Adrenal gland (tissue), 12 donors: ENCODE results near the gene TRIM46. TPM values are rescaled to one million over a fixed set of nuclear protein-coding genes. Genes with fewer than 3 reads are reported as not detected.

ENCODE experiments used
- DNase-seq, 7 donors: peaks; one replicate each; pipeline ENCODE4 v3.0.0-alpha.2; 2019 to 2020
- H3K27ac ChIP-seq, 5 donors: fragments of 200-600 bp; sonication (generic) in 4 of 5; 1 replicate in 3 of 5; 2 replicates in 2 of 5; pipeline versions ENCODE4 v1.5.1 to v1.8.0; 2016 to 2020; ENCODE audit warnings: mild to moderate bottlenecking in 1 of 5
- H3K27me3 ChIP-seq: fragments of 200-600 bp; 2 replicates; pipeline ENCODE4 v1.8.0; 2021
- H3K36me3 ChIP-seq, 2 donors: fragments of 200-600 bp; replicated peaks in 1 of 2; 1 replicate in 1 of 2; 2 replicates in 1 of 2; pipeline versions ENCODE4 v1.5.1 to v1.8.0; 2018 to 2022
- H3K4me1 ChIP-seq, 2 donors: fragments of 200-600 bp; replicated peaks in 1 of 2; 1 replicate in 1 of 2; 2 replicates in 1 of 2; pipeline versions ENCODE4 v1.5.1 to v1.8.0; 2018 to 2021
- H3K4me3 ChIP-seq, 4 donors: fragments of 200-600 bp; sonication (generic) in 3 of 4; one replicate each; pipeline ENCODE4 v1.5.1; 2016 to 2018
- H3K9me3 ChIP-seq, 3 donors: fragments of 200-600 bp; sonication (generic) in 1 of 3; replicated peaks in 1 of 3; 1 replicate in 2 of 3; 2 replicates in 1 of 3; pipeline versions ENCODE4 v1.5.1 to v1.8.0; 2016 to 2021
- POLR2A ChIP-seq, 2 donors: fragments of 450-650 bp; IDR thresholded peaks; one replicate each; pipeline ENCODE4 v1.6.1; 2017; ENCODE audit warnings: antibody characterized with exemption in 2 of 2, mild to moderate bottlenecking in 2 of 2, moderate library complexity in 1 of 2
- WGBS, 4 donors: extraction: QIAGEN DNeasy Blood & Tissue Kit in 2 of 4; methylation state at CpG; one replicate each; pipeline versions ENCODE4 v1.1.5 to v1.1.7; 2013 to 2017; 5-methylcytosine and 5-hydroxymethylcytosine counted together
- intact Hi-C, 2 donors: fragments of 100-400 bp; cut with DNase I; formaldehyde crosslinking; loops; one replicate each; pipeline versions ENCODE4 v1.14.1 to v1.15.0; 2022 to 2023
- polyA plus RNA-seq, 3 donors: library from polyadenylated mRNA; stranded (reverse); fragments of 200-250 nt in 2 of 3; fragments of 350-450 nt in 1 of 3; fragmentation: Illumina TruSeq in 1 of 3; extraction: RNeasy Lipid Tissue Mini Kit (QIAGEN cat#74804) in 1 of 3; gene quantifications; one replicate each; pipeline ENCODE4 v1.2.3, GENCODE V29; 2013 to 2014
- total RNA-seq, 9 donors: library from RNA; depleted of rRNA in 4 of 9; stranded (reverse); fragments of >200 nt in 4 of 9; fragments of 120-200 nt in 1 of 9; fragmentation: NEBNext Ultra II Directional in 1 of 9; extraction: Animal tissue kit (Norgen Biotek cat#: 25700) in 1 of 9; gene quantifications; one replicate each; pipeline versions ENCODE4 v1.1.0 to v1.2.4, GENCODE V29; 2013 to 2023
- TF ChIP-seq, protein P1 (sequence below), 6 experiments: fragments of 450-650 bp in 4 of 6; fragments of 200-600 bp in 2 of 6; sonication (generic) in 1 of 6; IDR thresholded peaks; 1 replicate in 5 of 6; 2 replicates in 1 of 6; pipeline versions ENCODE4 v1.5.1 to v1.8.0; 2016 to 2021; ENCODE audit warnings: antibody characterized with exemption in 6 of 6, mild to moderate bottlenecking in 2 of 6, moderate library complexity in 1 of 6
- donor health status: healthy with polysubstance abuse.
- donor health status: Bipolar disorder and iron deficiency.
- donor health status: DM: yes; HTN: yes; CAD: no.
- donor health status: DM: no; HTN: no; CAD: no.
- donor health status: DM: no; HTN: no; CAD: no.
- donor health status: DM: yes; HTN: yes; CAD: no.

The TRIM46 gene
- total and polyA plus RNA-seq, 12 donors, result 0.19 to 5.6 (median 0.59) TPM; not detected in 2

DNA sequence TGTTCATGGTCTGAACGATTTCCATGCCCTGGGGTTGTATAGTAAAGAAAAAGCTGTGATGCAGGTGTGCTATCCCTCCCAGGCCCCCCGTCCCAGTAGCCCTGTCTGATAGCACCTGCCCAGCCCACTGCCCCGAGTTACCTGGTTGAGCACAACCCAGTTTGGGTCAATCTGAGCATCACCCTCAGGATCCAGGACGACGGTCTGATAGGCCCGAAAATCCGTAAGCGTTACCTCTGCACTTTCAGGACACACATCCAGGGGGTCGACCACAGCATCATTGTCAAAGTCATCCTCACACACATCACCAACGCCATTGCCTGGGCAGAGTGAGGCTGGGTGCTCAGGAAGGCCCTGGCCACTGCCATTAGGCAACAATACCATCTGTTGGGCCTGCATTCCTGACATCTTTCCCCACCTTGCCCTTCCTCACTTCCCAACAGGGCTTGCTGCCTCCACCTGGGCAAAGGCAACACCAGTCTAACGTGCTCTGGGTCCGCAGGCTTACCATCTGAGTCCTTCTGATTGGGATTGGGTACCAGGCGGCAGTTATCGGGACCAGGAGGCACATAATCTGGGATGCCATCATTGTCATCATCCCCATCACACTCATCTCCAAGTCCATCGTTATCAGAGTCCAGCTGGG is 24.4 kb downstream of the TRIM46 start:
- Histone ChIP-seq H3K27me3 (no peaks in the 10 kb centered on the region), H3K9me3 (no peaks in the 10 kb centered on the region), H3K4me3 (no peak overlapping the region), H3K27ac (peak overlapping the region; percentile 55 to 91 (median 74)), H3K36me3 (no peaks in the 10 kb centered on the region), H3K4me1 (peaks cover 25 to 42% of the 10 kb centered on the region in 2 donors)
- WGBS, 4 donors, result 89 to 92% (median 91%) methylated on average over 15 of the region's 15 CpGs
- no peak for DNase-seq
- TF ChIP-seq, protein P1, sequence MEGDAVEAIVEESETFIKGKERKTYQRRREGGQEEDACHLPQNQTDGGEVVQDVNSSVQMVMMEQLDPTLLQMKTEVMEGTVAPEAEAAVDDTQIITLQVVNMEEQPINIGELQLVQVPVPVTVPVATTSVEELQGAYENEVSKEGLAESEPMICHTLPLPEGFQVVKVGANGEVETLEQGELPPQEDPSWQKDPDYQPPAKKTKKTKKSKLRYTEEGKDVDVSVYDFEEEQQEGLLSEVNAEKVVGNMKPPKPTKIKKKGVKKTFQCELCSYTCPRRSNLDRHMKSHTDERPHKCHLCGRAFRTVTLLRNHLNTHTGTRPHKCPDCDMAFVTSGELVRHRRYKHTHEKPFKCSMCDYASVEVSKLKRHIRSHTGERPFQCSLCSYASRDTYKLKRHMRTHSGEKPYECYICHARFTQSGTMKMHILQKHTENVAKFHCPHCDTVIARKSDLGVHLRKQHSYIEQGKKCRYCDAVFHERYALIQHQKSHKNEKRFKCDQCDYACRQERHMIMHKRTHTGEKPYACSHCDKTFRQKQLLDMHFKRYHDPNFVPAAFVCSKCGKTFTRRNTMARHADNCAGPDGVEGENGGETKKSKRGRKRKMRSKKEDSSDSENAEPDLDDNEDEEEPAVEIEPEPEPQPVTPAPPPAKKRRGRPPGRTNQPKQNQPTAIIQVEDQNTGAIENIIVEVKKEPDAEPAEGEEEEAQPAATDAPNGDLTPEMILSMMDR (IDR thresholded peaks at IDR 0.05), result no peak
- TF ChIP-seq POLR2A (IDR thresholded peaks at IDR 0.05), result no peak
- intact Hi-C loops, result no loop called here

GRCh38 chr1:155198547-155198906 is 24.9 kb downstream of the TRIM46 start:
- Histone ChIP-seq H3K9me3 (no peaks in the 10 kb centered on the region), H3K27ac (peak overlapping the region in 3 of 5 donors; percentile 74 to 91 (median 81)), H3K4me3 (no peak overlapping the region), H3K36me3 (no peaks in the 10 kb centered on the region), H3K27me3 (no peaks in the 10 kb centered on the region), H3K4me1 (peaks cover 21 to 38% of the 10 kb centered on the region in 2 donors)
- no peak for TF ChIP-seq POLR2A (IDR thresholded peaks at IDR 0.05)
- TF ChIP-seq, protein P1 (IDR thresholded peaks at IDR 0.05), result no peak
- intact Hi-C loops, result no loop called here
- 91 to 93% (median 93%) methylated on average over 3 of the region's 3 CpGs for WGBS, 4 donors
- peak in 1 of 7 donors; percentile 27 for DNase-seq

- intact Hi-C loops, result no loop called here
- H3K4me3 ChIP-seq, result no peak overlapping the region
- TF ChIP-seq, protein P1 (IDR thresholded peaks at IDR 0.05), result no peak
- no peak for TF ChIP-seq POLR2A (IDR thresholded peaks at IDR 0.05)
- no peaks in the 10 kb centered on the region for H3K36me3 ChIP-seq
- H3K4me1 ChIP-seq, result peaks cover 10 to 28% of the 10 kb centered on the region in 2 donors
- H3K27me3 ChIP-seq, result no peaks in the 10 kb centered on the region
- DNase-seq, result no peak
- no peaks in the 10 kb centered on the region for H3K9me3 ChIP-seq
- 87 to 91% (median 89%) methylated on average over 4 of the region's 4 CpGs for whole genome bisulfite sequencing, 4 donors
- no peak overlapping the region for H3K27ac ChIP-seq
These were observed 26.1 kb downstream of the TRIM46 start for GRCh38 chr1:155199792-155200191.

DNA sequence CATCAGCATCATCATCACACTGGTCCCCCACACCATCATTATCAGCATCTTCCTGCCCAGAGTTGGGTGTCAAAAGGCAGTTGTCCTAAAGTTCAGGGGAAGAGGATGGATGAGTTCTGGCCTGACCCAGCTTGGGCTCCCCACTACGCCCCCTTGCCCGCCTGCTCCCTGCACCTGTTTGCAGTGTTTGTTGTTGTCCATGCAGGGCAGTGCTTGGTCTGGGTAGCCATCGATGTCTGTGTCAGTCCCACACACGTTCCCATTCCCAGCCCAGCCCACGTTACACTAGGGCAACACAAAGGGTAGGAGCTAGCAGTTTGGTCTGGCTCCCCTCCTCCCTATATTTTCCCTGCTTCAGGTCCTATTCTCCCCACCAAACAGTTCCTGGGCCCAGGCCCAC is 27.3 kb downstream of the TRIM46 start:
- TF ChIP-seq POLR2A (IDR thresholded peaks at IDR 0.05), result no peak
- TF ChIP-seq, protein P1 (IDR thresholded peaks at IDR 0.05), result no peak
- Histone ChIP-seq H3K4me1 (peaks cover 10 to 18% of the 10 kb centered on the region in 2 donors), H3K4me3 (no peak overlapping the region), H3K27ac (no peak overlapping the region), H3K27me3 (no peaks in the 10 kb centered on the region), H3K9me3 (no peaks in the 10 kb centered on the region), H3K36me3 (no peaks in the 10 kb centered on the region)
- intact Hi-C loops, result no loop called here
- WGBS, 4 donors, result 92 to 94% (median 93%) methylated on average over 5 of the region's 5 CpGs
- DNase-seq, result no peak
